K562 (cell line): ENCODE data around the gene ZNF627. TPM values are rescaled to one million over a fixed set of nuclear protein-coding genes. Genes with fewer than 3 reads are reported as not detected.
A peak's percentile ranks its signal among the peaks of the same experiment; 100 is the strongest.

Experiments
- DPF2 ChIP-seq: fragments of 450-650 bp; IDR thresholded peaks from 2 replicates; pipeline ENCODE4 v1.6.1; 2016
- HDAC1 ChIP-seq, 2 experiments: fragments of 450-650 bp; IDR thresholded peaks; 2 replicates each; pipeline ENCODE4 v1.6.1; 2016 to 2017; ENCODE audit warnings: inconsistent platforms in 1 of 2, mild to moderate bottlenecking in 1 of 2, moderate library complexity in 1 of 2
- HMG20B ChIP-seq: fragments of 250-450 bp; sonication (Bioruptor Pico); IDR thresholded peaks from 2 replicates; pipeline ENCODE4 v1.5.0; 2021; ENCODE audit warnings: mild to moderate bottlenecking
- MCM3 ChIP-seq: fragments of 450-650 bp; IDR thresholded peaks from 2 replicates; pipeline ENCODE4 v1.6.1; 2016
- MYNN ChIP-seq, 2 experiments: sonication (generic); formaldehyde crosslinking in 1 of 2; IDR thresholded peaks; 2 replicates each; pipeline versions ENCODE4 v1.5.0 to v1.6.1; 2016 to 2020; ENCODE audit warnings: antibody characterized with exemption in 1 of 2, missing genetic modification reagents in 1 of 2
- NCOA1 ChIP-seq: fragments of 450-650 bp; IDR thresholded peaks from 2 replicates; pipeline ENCODE4 v1.6.1; 2016; ENCODE audit warnings: low read depth
- PTRF ChIP-seq: fragments of 450-650 bp; IDR thresholded peaks from 2 replicates; pipeline ENCODE4 v1.6.1; 2016; ENCODE audit warnings: mild to moderate bottlenecking, missing genetic modification characterization, missing compliant biosample characterization
- RAD51 ChIP-seq: fragments of 450-650 bp; IDR thresholded peaks from 2 replicates; pipeline ENCODE4 v1.7.1; 2016; ENCODE audit warnings: low read depth, mild to moderate bottlenecking, borderline replicate concordance
- polyA plus RNA-seq, 8 experiments: library from polyadenylated mRNA; depleted of rRNA in 4 of 8; stranded (reverse) in 5 of 8; unstranded in 3 of 8; fragments of >200 nt; fragmentation: Nextera tagmentation in 2 of 8; fragmentation: Illumina TruSeq in 1 of 8; extraction: Ambion mirVana in 2 of 8; extraction: Trizol in 1 of 8; gene quantifications; 2 replicates each; pipeline versions ENCODE4 v1.2.1 to v1.2.3, GENCODE V29; 2011 to 2014; ENCODE audit warnings: inconsistent platforms in 1 of 8, missing spikeins in 1 of 8
- total RNA-seq, 7 experiments: library from RNA; depleted of rRNA in 6 of 7; stranded (reverse); fragments of >200 nt in 6 of 7; fragmentation: Illumina TruSeq in 2 of 7; extraction: Trizol in 2 of 7; gene quantifications; 2 replicates each; pipeline versions ENCODE4 v1.2.1 to v1.2.3, GENCODE V29; 2011 to 2021; ENCODE audit warnings: low replicate concordance in 1 of 7
- TF ChIP-seq, protein P1 (sequence below): fragments of 450-650 bp; IDR thresholded peaks from 2 replicates; pipeline ENCODE4 v1.6.1; 2016; ENCODE audit warnings: mild to moderate bottlenecking, moderate library complexity
- TF ChIP-seq, protein P2 (sequence below): fragments of 250-450 bp; sonication (Bioruptor Pico); IDR thresholded peaks from 2 replicates; pipeline ENCODE4 v1.8.0; 2021; ENCODE audit warnings: moderate library complexity, mild to moderate bottlenecking, inconsistent platforms
- TF ChIP-seq, protein P3 (sequence below): IDR thresholded peaks from 2 replicates; pipeline ENCODE4 v1.6.1; 2016; ENCODE audit warnings: missing genetic modification characterization, missing compliant biosample characterization

ZNF627 gene
- total and polyA plus RNA-seq, 9 of the 15 experiments (the other 6 are each of a cell fraction or from before 2014, with no cell fraction given), result 6.4 to 19.9 (median 10.6) TPM

DNA sequence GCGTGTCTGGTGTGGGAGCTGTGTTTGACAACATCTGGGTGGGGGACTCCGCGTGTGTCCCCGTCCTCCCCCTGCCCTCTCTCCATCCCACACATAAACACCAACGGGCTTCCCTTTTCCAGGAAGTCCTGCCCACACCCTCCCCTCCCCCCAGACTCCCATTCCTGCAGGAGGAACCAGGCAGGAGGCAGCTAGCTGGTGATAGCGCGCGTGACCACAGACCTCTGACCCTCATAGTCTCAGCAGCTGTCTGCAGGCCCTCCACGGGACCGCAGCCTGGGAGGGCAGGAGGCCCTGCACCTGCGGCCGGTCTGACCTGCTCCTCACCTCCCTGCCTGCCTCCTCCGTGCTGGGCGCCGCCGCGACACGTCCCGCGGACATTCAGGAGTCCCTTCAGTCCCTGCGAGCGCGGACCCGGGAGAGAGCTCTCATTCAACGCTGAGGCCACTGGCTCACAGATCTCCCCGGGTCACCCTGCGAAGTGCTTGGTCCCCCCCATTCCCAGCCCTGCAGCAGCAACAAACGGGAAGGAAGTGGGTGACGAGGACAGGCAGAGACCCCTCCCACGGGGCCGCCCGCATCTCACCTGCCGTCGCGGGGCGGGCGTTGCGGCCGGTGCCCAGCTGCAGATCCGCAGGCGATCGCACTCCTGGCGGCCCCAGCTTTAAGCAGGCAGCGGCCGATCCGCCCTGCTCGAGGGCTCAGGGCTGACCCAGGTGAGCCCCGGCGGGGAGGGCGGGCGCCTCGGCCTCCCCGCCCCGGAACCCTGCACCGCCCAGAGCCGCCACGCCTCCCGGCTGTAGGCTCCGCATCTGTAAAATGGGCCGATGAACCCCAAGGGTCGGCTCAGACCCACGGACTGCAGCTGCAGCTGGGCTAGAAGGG lies 18.8 kb upstream of the ZNF627 start (continued):
- TF ChIP-seq, protein P1, sequence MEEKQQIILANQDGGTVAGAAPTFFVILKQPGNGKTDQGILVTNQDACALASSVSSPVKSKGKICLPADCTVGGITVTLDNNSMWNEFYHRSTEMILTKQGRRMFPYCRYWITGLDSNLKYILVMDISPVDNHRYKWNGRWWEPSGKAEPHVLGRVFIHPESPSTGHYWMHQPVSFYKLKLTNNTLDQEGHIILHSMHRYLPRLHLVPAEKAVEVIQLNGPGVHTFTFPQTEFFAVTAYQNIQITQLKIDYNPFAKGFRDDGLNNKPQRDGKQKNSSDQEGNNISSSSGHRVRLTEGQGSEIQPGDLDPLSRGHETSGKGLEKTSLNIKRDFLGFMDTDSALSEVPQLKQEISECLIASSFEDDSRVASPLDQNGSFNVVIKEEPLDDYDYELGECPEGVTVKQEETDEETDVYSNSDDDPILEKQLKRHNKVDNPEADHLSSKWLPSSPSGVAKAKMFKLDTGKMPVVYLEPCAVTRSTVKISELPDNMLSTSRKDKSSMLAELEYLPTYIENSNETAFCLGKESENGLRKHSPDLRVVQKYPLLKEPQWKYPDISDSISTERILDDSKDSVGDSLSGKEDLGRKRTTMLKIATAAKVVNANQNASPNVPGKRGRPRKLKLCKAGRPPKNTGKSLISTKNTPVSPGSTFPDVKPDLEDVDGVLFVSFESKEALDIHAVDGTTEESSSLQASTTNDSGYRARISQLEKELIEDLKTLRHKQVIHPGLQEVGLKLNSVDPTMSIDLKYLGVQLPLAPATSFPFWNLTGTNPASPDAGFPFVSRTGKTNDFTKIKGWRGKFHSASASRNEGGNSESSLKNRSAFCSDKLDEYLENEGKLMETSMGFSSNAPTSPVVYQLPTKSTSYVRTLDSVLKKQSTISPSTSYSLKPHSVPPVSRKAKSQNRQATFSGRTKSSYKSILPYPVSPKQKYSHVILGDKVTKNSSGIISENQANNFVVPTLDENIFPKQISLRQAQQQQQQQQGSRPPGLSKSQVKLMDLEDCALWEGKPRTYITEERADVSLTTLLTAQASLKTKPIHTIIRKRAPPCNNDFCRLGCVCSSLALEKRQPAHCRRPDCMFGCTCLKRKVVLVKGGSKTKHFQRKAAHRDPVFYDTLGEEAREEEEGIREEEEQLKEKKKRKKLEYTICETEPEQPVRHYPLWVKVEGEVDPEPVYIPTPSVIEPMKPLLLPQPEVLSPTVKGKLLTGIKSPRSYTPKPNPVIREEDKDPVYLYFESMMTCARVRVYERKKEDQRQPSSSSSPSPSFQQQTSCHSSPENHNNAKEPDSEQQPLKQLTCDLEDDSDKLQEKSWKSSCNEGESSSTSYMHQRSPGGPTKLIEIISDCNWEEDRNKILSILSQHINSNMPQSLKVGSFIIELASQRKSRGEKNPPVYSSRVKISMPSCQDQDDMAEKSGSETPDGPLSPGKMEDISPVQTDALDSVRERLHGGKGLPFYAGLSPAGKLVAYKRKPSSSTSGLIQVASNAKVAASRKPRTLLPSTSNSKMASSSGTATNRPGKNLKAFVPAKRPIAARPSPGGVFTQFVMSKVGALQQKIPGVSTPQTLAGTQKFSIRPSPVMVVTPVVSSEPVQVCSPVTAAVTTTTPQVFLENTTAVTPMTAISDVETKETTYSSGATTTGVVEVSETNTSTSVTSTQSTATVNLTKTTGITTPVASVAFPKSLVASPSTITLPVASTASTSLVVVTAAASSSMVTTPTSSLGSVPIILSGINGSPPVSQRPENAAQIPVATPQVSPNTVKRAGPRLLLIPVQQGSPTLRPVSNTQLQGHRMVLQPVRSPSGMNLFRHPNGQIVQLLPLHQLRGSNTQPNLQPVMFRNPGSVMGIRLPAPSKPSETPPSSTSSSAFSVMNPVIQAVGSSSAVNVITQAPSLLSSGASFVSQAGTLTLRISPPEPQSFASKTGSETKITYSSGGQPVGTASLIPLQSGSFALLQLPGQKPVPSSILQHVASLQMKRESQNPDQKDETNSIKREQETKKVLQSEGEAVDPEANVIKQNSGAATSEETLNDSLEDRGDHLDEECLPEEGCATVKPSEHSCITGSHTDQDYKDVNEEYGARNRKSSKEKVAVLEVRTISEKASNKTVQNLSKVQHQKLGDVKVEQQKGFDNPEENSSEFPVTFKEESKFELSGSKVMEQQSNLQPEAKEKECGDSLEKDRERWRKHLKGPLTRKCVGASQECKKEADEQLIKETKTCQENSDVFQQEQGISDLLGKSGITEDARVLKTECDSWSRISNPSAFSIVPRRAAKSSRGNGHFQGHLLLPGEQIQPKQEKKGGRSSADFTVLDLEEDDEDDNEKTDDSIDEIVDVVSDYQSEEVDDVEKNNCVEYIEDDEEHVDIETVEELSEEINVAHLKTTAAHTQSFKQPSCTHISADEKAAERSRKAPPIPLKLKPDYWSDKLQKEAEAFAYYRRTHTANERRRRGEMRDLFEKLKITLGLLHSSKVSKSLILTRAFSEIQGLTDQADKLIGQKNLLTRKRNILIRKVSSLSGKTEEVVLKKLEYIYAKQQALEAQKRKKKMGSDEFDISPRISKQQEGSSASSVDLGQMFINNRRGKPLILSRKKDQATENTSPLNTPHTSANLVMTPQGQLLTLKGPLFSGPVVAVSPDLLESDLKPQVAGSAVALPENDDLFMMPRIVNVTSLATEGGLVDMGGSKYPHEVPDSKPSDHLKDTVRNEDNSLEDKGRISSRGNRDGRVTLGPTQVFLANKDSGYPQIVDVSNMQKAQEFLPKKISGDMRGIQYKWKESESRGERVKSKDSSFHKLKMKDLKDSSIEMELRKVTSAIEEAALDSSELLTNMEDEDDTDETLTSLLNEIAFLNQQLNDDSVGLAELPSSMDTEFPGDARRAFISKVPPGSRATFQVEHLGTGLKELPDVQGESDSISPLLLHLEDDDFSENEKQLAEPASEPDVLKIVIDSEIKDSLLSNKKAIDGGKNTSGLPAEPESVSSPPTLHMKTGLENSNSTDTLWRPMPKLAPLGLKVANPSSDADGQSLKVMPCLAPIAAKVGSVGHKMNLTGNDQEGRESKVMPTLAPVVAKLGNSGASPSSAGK, result 0 out of 2 replicates have a peak, but pooled peaks have one; percentile 31
- TF ChIP-seq NCOA1 (peak; percentile 64), HDAC1 (IDR thresholded peaks at IDR 0.05) (0 out of 4 replicates have a peak, but pooled peaks of 1 of the 2 experiments have one; percentile 68), RAD51 (no peak), MCM3 (no peak), HMG20B (CRISPR knock-in tag) (no peak), MYNN (IDR thresholded peaks at IDR 0.05) (no peak), MYNN (CRISPR knock-in tag; IDR thresholded peaks at IDR 0.05) (no peak), PTRF (no peak), DPF2 (0 out of 2 replicates have a peak, but pooled peaks have one; percentile 23)
- TF ChIP-seq, protein P2, sequence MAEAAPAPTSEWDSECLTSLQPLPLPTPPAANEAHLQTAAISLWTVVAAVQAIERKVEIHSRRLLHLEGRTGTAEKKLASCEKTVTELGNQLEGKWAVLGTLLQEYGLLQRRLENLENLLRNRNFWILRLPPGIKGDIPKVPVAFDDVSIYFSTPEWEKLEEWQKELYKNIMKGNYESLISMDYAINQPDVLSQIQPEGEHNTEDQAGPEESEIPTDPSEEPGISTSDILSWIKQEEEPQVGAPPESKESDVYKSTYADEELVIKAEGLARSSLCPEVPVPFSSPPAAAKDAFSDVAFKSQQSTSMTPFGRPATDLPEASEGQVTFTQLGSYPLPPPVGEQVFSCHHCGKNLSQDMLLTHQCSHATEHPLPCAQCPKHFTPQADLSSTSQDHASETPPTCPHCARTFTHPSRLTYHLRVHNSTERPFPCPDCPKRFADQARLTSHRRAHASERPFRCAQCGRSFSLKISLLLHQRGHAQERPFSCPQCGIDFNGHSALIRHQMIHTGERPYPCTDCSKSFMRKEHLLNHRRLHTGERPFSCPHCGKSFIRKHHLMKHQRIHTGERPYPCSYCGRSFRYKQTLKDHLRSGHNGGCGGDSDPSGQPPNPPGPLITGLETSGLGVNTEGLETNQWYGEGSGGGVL, result no peak
- TF ChIP-seq, protein P3, sequence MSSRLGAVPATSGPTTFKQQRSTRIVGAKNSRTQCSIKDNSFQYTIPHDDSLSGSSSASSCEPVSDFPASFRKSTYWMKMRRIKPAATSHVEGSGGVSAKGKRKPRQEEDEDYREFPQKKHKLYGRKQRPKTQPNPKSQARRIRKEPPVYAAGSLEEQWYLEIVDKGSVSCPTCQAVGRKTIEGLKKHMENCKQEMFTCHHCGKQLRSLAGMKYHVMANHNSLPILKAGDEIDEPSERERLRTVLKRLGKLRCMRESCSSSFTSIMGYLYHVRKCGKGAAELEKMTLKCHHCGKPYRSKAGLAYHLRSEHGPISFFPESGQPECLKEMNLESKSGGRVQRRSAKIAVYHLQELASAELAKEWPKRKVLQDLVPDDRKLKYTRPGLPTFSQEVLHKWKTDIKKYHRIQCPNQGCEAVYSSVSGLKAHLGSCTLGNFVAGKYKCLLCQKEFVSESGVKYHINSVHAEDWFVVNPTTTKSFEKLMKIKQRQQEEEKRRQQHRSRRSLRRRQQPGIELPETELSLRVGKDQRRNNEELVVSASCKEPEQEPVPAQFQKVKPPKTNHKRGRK (tag), result no peak
